Lung (tissue), 12 donors: ENCODE results near the gene RPS14. TPM values are rescaled to one million over a fixed set of nuclear protein-coding genes. Genes with fewer than 3 reads are reported as not detected.

ENCODE experiments used
- ATAC-seq: fragments of 200-7000 bp; cut with Tn5 transposase; one replicate; pipeline ENCODE4 v1.9.1; 2020; ENCODE audit warnings: moderate number of reproducible peaks; ENCODE audit not compliant: insufficient read depth, low FRiP score
- DNase-seq, 3 donors: peaks; one replicate each; pipeline ENCODE4 v3.0.0-alpha.2; 2013 to 2017
- H3K27ac ChIP-seq, 2 donors: one replicate each; pipeline ENCODE4 v1.5.1; 2013; ENCODE audit warnings: mild to moderate bottlenecking in 2 of 2, moderate library complexity in 2 of 2, control low read depth in 1 of 2, inconsistent platforms in 1 of 2, low read depth in 1 of 2, low read length in 1 of 2
- H3K27me3 ChIP-seq, 3 donors: one replicate each; pipeline ENCODE4 v1.5.1; 2013; ENCODE audit warnings: low read length in 2 of 3; ENCODE audit not compliant: control insufficient read depth in 3 of 3, insufficient read depth in 3 of 3
- H3K36me3 ChIP-seq, 4 donors: one replicate each; pipeline ENCODE4 v1.5.1; 2013; ENCODE audit warnings: low read length in 4 of 4, mild to moderate bottlenecking in 1 of 4, moderate library complexity in 1 of 4; ENCODE audit not compliant: control insufficient read depth in 4 of 4, insufficient read depth in 4 of 4
- H3K4me1 ChIP-seq, 5 donors: one replicate each; pipeline ENCODE4 v1.5.1; 2013; ENCODE audit warnings: low read length in 5 of 5, mild to moderate bottlenecking in 2 of 5, moderate library complexity in 1 of 5; ENCODE audit not compliant: control insufficient read depth in 5 of 5, insufficient read depth in 5 of 5
- H3K4me3 ChIP-seq: one replicate; pipeline ENCODE4 v1.5.1; 2013; ENCODE audit warnings: mild to moderate bottlenecking, control low read depth, moderate library complexity
- H3K9ac ChIP-seq, 2 donors: one replicate each; pipeline ENCODE4 v1.5.1; 2013; ENCODE audit warnings: low read length in 2 of 2, control low read depth in 1 of 2; ENCODE audit not compliant: insufficient read depth in 1 of 2
- H3K9me3 ChIP-seq, 4 donors: one replicate each; pipeline ENCODE4 v1.5.1; 2013; ENCODE audit warnings: low read length in 3 of 4, mild to moderate bottlenecking in 1 of 4, moderate library complexity in 1 of 4; ENCODE audit not compliant: control insufficient read depth in 4 of 4, insufficient read depth in 3 of 4
- CTCF ChIP-seq: IDR thresholded peaks from 2 replicates; pipeline ENCODE4 v1.5.1; 2012; ENCODE audit warnings: mild to moderate bottlenecking; ENCODE audit errors: control extremely low read depth, extremely low read depth
- WGBS, 2 donors: extraction: QIAGEN DNeasy Blood & Tissue Kit; methylation state at CpG; one replicate each; pipeline ENCODE4 v1.1.7; 2013; 5-methylcytosine and 5-hydroxymethylcytosine counted together
- polyA plus RNA-seq, 2 donors: library from polyadenylated mRNA; stranded (reverse); fragments of 200-250 nt; gene quantifications; one replicate each; pipeline ENCODE4 v1.2.1, GENCODE V29; 2013
- total RNA-seq, 2 donors: library from RNA; depleted of rRNA in 1 of 2; stranded (reverse); fragments of >200 nt in 1 of 2; gene quantifications; one replicate each; pipeline ENCODE4 v1.2.1, GENCODE V29; 2014 to 2021
- donor health status: control.
- donor health status: control.
- donor health status: Bipolar disorder and iron deficiency.
- donor health status: healthy.
- donor health status: DM: yes; HTN: yes; CAD: no.

The RPS14 gene
- total and polyA plus RNA-seq, 4 donors, result 1,065 to 4,623 (median 2,452) TPM

DNA sequence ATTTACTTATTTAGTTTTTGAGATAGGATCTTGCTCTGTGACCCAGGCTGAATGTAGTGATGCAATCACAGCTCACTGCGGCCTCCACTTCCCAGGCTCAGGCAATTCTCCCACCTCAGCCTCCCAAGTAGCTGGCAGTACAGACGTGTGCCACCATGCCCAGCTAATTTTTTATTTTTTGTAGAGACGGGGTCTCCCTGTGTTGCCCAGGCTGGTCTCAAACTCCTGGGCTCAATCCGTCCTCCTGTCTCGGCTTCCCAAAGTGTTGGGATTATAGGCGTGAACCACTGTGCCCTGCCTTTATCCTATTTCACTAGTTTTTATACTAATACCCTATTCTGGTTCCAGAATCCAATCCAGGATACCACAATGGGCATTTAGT lies 6.8 kb downstream of the RPS14 start:
- no peak overlapping the region for H3K9ac ChIP-seq
- DNase-seq (no peak), ATAC-seq (no peak)
- H3K4me1 ChIP-seq, result peaks cover 0 to 3% (median 2%) of the 10 kb centered on the region in 5 donors
- TF ChIP-seq CTCF, result no peak
- no peaks in the 10 kb centered on the region for H3K9me3 ChIP-seq
- H3K36me3 ChIP-seq, result peaks cover 35 to 51% (median 39%) of the 10 kb centered on the region in 4 donors
- 83 to 89% methylated on average over 6 of the region's 6 CpGs for WGBS, 2 donors
- no peaks in the 10 kb centered on the region for H3K27me3 ChIP-seq
- H3K4me3 ChIP-seq, result no peak overlapping the region
- H3K27ac ChIP-seq, result no peak overlapping the region

DNA sequence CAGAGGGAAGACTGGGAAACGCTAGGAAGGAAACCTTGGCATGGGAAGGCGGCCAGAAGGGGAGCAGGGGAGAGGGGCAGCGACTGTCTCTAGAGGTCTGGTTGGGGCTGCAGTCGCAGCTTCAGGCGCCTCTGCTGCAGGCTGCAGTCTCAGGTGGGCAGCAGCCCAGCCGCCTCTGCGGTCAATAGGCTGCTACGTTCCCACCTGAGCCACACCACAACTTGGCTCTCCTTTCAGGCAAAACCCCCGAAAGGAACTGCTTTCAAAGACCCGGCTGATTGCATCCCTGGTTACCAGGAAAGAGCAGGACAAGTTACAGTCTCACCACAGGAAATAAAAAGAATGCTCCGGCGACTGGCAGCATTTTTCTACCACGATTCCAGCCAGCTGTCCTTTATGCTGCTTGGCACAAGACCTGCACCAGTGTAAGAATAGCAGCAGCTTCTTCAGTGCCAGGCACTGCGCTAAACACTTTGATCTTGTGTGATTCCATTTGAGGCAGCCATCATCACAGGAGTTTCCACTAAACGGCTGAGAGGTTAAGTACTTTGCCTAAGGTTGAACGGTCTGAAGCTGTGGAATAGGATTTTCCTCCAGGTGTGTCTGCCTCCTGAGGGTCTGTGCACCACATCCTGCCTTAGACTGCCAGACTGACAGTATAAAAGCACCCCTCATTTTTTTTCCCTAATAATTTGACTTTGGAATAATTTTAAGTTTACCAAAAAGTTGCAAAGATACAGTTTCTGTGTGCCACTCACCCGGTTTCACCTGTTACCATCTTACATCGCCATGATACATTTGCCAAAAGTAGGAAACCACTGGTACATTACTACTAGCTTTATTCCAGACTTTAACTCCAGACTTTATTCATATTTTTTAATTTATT lies 7.5 kb downstream of the RPS14 start:
- WGBS, 2 donors, result 59 to 60% methylated on average over 18 of the region's 18 CpGs
- H3K4me3 ChIP-seq, result no peak overlapping the region
- H3K27me3 ChIP-seq, result no peaks in the 10 kb centered on the region
- no peak overlapping the region for H3K9ac ChIP-seq
- H3K36me3 ChIP-seq, result peaks cover 29 to 47% (median 33%) of the 10 kb centered on the region in 4 donors
- ATAC-seq, result no peak
- peaks cover 0 to 2% (median 0%) of the 10 kb centered on the region in 5 donors for H3K4me1 ChIP-seq
- no peak for TF ChIP-seq CTCF
- no peaks in the 10 kb centered on the region for H3K9me3 ChIP-seq
- DNase-seq, result no peak
- peak overlapping the region in 1 of 2 donors; percentile 17 for H3K27ac ChIP-seq

GRCh38 chr5:150440948-150441812 lies 8.4 kb downstream of the RPS14 start:
- TF ChIP-seq CTCF, result no peak
- ATAC-seq (no peak), DNase-seq (no peak)
- Histone ChIP-seq H3K4me1 (no peaks in the 10 kb centered on the region), H3K27ac (no peak overlapping the region), H3K36me3 (peaks cover 20 to 38% (median 24%) of the 10 kb centered on the region in 4 donors), H3K9me3 (no peaks in the 10 kb centered on the region), H3K27me3 (no peaks in the 10 kb centered on the region), H3K4me3 (no peak overlapping the region), H3K9ac (no peak overlapping the region)
- 93% methylated on average over 12 of the region's 12 CpGs for WGBS, 2 donors
